AG04449 (cell line): ENCODE results near the gene CALN1.
"Not testable (repeated sequence)": the region's sequence is repeated elsewhere in the genome, so short reads cannot be mapped to it uniquely, and the experiment has no call there.

Source experiments
- CTCF ChIA-PET: fragments of 350-600 bp; formaldehyde crosslinking; extraction: SDS; loops from one replicate; lab custom pipeline; 2021; ENCODE audit warnings: antibody characterized with exemption; lab: Yijun Ruan, JAX
- POLR2A ChIA-PET: fragments of 400-600, 350-600 bp; formaldehyde crosslinking; extraction: SDS; loops from one replicate; lab custom pipeline; 2020; ENCODE audit warnings: antibody characterized with exemption, inconsistent platforms; lab: Yijun Ruan, JAX
- DNase-seq: peaks from one replicate; pipeline ENCODE4 v3.0.0-alpha.2; 2010; ENCODE audit warnings: low read depth, low spot score
- H3K4me3 ChIP-seq: 2 replicates; pipeline ENCODE4 v1.5.1; 2011; ENCODE audit warnings: low read depth, mild to moderate bottlenecking, control low read depth, low read length
- TF ChIP-seq, protein P1 (sequence below): IDR thresholded peaks from one replicate; pipeline ENCODE4 v1.5.1; 2011; ENCODE audit warnings: mild to moderate bottlenecking, moderate library complexity, low read length, control low read depth, inconsistent platforms; ENCODE audit not compliant: insufficient read depth; ENCODE audit errors: missing control alignments

Gene CALN1

GRCh38 chr7:72213081-72213480, 199.1 kb downstream of the CALN1 start:
- TF ChIP-seq, protein P1, sequence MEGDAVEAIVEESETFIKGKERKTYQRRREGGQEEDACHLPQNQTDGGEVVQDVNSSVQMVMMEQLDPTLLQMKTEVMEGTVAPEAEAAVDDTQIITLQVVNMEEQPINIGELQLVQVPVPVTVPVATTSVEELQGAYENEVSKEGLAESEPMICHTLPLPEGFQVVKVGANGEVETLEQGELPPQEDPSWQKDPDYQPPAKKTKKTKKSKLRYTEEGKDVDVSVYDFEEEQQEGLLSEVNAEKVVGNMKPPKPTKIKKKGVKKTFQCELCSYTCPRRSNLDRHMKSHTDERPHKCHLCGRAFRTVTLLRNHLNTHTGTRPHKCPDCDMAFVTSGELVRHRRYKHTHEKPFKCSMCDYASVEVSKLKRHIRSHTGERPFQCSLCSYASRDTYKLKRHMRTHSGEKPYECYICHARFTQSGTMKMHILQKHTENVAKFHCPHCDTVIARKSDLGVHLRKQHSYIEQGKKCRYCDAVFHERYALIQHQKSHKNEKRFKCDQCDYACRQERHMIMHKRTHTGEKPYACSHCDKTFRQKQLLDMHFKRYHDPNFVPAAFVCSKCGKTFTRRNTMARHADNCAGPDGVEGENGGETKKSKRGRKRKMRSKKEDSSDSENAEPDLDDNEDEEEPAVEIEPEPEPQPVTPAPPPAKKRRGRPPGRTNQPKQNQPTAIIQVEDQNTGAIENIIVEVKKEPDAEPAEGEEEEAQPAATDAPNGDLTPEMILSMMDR: no peak
- ChIA-PET CTCF (no interaction called here), POLR2A (no interaction called here)
- no peak overlapping the region for H3K4me3 ChIP-seq
- DNase-seq: no peak

GRCh38 chr7:72211175-72211574, 201.0 kb downstream of the CALN1 start:
- DNase-seq: no peak
- TF ChIP-seq, protein P1: no peak
- CTCF ChIA-PET: no interaction called here
- no peak overlapping the region for H3K4me3 ChIP-seq
- POLR2A ChIA-PET: no interaction called here

- POLR2A ChIA-PET, H3K4me3 ChIP-seq, DNase-seq, CTCF ChIA-PET: not testable (repeated sequence)
Observed at GRCh38 chr7:72209006-72209405, 203.1 kb downstream of the CALN1 start.

- no peak overlapping the region for H3K4me3 ChIP-seq
- CTCF ChIA-PET: no interaction called here
- POLR2A ChIA-PET: no interaction called here
- TF ChIP-seq, protein P1: no peak
- DNase-seq: no peak
Observed at GRCh38 chr7:72196176-72196575, 216.0 kb downstream of the CALN1 start.

- DNase-seq: no peak
- TF ChIP-seq, protein P1: no peak
- ChIA-PET CTCF (no interaction called here), POLR2A (no interaction called here)
- H3K4me3 ChIP-seq: no peak overlapping the region
Observed at GRCh38 chr7:72190919-72191318, 221.2 kb downstream of the CALN1 start.

DNA sequence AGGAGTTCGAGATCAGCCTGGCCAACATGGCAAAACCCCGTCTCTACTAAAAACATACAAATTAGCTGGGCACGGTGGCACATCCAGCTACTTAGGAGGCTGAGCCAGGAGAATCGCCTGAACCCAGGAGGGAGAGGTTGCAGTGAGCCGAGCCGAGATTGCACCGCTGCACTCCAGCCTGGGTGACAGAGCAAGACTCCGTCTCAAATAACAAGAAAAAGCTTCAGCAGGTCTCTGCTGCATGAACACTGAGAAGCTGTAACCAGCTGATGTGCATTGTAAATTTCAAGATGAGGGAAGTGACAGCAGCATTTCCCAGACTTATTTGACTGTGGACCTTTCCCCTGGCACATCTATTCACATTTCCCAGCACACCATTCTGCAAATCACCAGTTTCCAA, 222.0 kb downstream of the CALN1 start:
- TF ChIP-seq, protein P1: no peak
- CTCF ChIA-PET: no interaction called here
- POLR2A ChIA-PET: no interaction called here
- no peak for DNase-seq
- no peak overlapping the region for H3K4me3 ChIP-seq

DNA sequence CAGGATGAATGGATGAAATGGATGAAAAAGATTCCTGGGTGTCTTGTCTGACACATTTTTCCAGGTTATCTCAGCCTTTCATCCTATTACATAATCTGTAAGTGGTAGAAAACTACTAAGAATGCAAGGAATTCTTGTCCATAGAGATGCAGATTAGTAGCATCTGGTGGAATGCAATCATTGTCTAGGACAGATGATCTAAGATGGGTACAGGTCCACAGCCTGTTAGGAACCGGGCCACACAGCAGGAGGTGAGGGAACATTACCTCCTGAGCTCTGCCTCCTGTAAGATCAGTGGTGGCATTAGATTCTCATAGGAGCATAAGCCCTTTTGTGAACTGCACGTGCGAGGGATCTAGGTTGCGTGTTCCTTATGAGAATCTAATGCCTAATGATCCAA, 225.0 kb downstream of the CALN1 start:
- POLR2A ChIA-PET: no interaction called here
- CTCF ChIA-PET: no interaction called here
- TF ChIP-seq, protein P1: no peak
- H3K4me3 ChIP-seq: no peak overlapping the region
- no peak for DNase-seq
